Measurements from ENCODE around the gene RNF2. TPM values are rescaled to one million over a fixed set of nuclear protein-coding genes. Genes with fewer than 3 reads are reported as not detected.

RNF2 gene
- polyA plus RNA-seq, 1 donor (not counting 4 experiments of a cell fraction or from before 2014, with no cell fraction given) = 29.2 TPM

DNA sequence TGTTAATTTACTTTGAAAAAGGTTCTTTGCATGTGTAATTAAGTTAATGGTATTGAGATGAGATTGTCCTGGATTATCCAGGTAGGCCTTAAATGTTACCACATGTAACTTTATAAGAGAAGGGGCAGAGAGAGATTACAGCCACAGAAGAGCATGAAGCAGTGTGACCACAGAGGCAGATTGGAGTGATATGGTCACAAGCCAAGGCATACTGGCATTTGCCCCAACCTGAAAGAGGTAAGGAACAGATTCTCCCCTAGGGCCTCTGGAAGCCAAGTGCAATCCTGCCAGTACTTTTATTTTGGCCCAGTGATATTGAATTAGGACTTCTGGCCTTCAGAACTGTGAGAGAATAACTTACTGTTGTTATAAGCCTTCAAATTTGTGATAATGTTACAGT lies 23.0 kb downstream of the RNF2 start:
- FAIRE-seq (peak; percentile 49), DNase-seq (ENCODE audit: low read depth, low spot score) (no peak)
- Histone ChIP-seq H3K4me2 (ENCODE audit: control insufficient read depth, extremely low read depth, insufficient read depth, low read depth, low read length) (peak overlapping the region; percentile 39), H3K79me2 (ENCODE audit: control insufficient read depth, insufficient read depth, low read length) (peaks cover 28% of the 10 kb centered on the region), H3K4me3 (ENCODE audit: control insufficient read depth in 2 of 3, extremely low read depth in 1 of 3, insufficient read depth in 2 of 3, low read depth in 1 of 3, low read length in 3 of 3) (no peak overlapping the region), H3K36me3 (ENCODE audit: control insufficient read depth in 2 of 2, extremely low read depth in 1 of 2, insufficient read depth in 2 of 2, low read length in 2 of 2) (no peaks in the 10 kb centered on the region), H3K9me1 (ENCODE audit: control insufficient read depth, extremely low read depth, insufficient read depth, low read length) (no peaks in the 10 kb centered on the region), H3K9ac (ENCODE audit: control insufficient read depth, extremely low read depth, insufficient read depth, low read length) (no peak overlapping the region), H3K9me3 (ENCODE audit: control insufficient read depth, low read depth, low read length) (no peaks in the 10 kb centered on the region), H4K20me1 (ENCODE audit: control insufficient read depth, extremely low read depth, insufficient read depth, low read length) (no peaks in the 10 kb centered on the region), H3K27ac (ENCODE audit: control insufficient read depth, insufficient read depth, low read length) (no peak overlapping the region), H2AFZ (ENCODE audit: control insufficient read depth, low read length) (no peak overlapping the region), H3K4me1 (ENCODE audit: control insufficient read depth, extremely low read depth, insufficient read depth, low read length) (peaks cover 8% of the 10 kb centered on the region), H3K27me3 (ENCODE audit: control insufficient read depth, extremely low read depth, insufficient read depth, low read length) (no peaks in the 10 kb centered on the region)
- dilution Hi-C loops (cut with MboI; ENCODE audit: extremely low pct_ligation_motif_present, low sequenced_read_pairs) = no loop called here
- TF ChIP-seq EZH2 (IDR thresholded peaks at IDR 0.05; ENCODE audit: low read length) = no peak

DNA sequence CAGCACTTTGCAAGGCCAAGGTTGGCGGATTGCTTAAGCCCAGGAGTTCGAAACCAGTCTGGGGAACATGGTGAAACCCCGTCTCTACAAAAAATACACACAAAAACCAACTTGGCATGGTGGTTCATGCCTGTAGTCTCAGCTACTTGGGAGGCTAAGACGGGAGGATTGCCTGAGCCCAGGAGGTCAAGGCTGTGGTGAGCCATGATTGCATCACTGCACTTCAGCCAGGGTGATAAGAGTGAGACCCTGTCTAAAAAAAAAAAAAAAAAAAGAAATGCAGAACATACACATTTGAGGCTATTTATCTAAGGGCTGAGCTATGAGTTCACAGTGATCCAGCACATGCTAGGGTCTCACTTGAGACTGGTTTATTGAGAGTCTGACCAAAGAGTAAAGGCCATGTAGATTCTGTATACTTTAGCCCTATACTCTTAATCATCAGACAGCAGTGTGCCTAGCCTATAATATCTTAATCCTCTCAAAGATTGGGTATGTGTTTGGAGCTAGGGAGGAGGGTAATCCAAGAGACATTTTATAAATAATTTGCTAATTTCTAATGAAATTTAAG lies 23.9 kb downstream of the RNF2 start:
- dilution Hi-C loops (cut with MboI; ENCODE audit: extremely low pct_ligation_motif_present, low sequenced_read_pairs) = no loop called here
- H3K4me3 ChIP-seq (ENCODE audit: control insufficient read depth in 2 of 3, extremely low read depth in 1 of 3, insufficient read depth in 2 of 3, low read depth in 1 of 3, low read length in 3 of 3) = no peak overlapping the region
- no peak for FAIRE-seq

More for the DNA sequence above, 23.9 kb downstream of the RNF2 start:
- H2AFZ ChIP-seq (ENCODE audit: control insufficient read depth, low read length) = no peak overlapping the region
- no peaks in the 10 kb centered on the region for H3K36me3 ChIP-seq (ENCODE audit: control insufficient read depth in 2 of 2, extremely low read depth in 1 of 2, insufficient read depth in 2 of 2, low read length in 2 of 2)
- no peak overlapping the region for H3K4me2 ChIP-seq (ENCODE audit: control insufficient read depth, extremely low read depth, insufficient read depth, low read depth, low read length)
- H4K20me1 ChIP-seq (ENCODE audit: control insufficient read depth, extremely low read depth, insufficient read depth, low read length) = no peaks in the 10 kb centered on the region
- H3K27ac ChIP-seq (ENCODE audit: control insufficient read depth, insufficient read depth, low read length) = no peak overlapping the region
- peaks cover 27% of the 10 kb centered on the region for H3K79me2 ChIP-seq (ENCODE audit: control insufficient read depth, insufficient read depth, low read length)
- DNase-seq (ENCODE audit: low read depth, low spot score) = no peak
- no peaks in the 10 kb centered on the region for H3K27me3 ChIP-seq (ENCODE audit: control insufficient read depth, extremely low read depth, insufficient read depth, low read length)
- no peaks in the 10 kb centered on the region for H3K9me1 ChIP-seq (ENCODE audit: control insufficient read depth, extremely low read depth, insufficient read depth, low read length)
- no peak for TF ChIP-seq EZH2 (IDR thresholded peaks at IDR 0.05; ENCODE audit: low read length)
- TF ChIP-seq, protein P1, sequence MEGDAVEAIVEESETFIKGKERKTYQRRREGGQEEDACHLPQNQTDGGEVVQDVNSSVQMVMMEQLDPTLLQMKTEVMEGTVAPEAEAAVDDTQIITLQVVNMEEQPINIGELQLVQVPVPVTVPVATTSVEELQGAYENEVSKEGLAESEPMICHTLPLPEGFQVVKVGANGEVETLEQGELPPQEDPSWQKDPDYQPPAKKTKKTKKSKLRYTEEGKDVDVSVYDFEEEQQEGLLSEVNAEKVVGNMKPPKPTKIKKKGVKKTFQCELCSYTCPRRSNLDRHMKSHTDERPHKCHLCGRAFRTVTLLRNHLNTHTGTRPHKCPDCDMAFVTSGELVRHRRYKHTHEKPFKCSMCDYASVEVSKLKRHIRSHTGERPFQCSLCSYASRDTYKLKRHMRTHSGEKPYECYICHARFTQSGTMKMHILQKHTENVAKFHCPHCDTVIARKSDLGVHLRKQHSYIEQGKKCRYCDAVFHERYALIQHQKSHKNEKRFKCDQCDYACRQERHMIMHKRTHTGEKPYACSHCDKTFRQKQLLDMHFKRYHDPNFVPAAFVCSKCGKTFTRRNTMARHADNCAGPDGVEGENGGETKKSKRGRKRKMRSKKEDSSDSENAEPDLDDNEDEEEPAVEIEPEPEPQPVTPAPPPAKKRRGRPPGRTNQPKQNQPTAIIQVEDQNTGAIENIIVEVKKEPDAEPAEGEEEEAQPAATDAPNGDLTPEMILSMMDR (optimal IDR thresholded peaks at IDR 0.05 in 1 of 3, IDR thresholded peaks at IDR 0.05 in 1 of 3, conservative IDR thresholded peaks at IDR 0.05 in 1 of 3; ENCODE audit: extremely low read depth in 1 of 3, insufficient read depth in 2 of 3, low read length in 3 of 3) = no peak
- peaks cover 8% of the 10 kb centered on the region for H3K4me1 ChIP-seq (ENCODE audit: control insufficient read depth, extremely low read depth, insufficient read depth, low read length)
- H3K9me3 ChIP-seq (ENCODE audit: control insufficient read depth, low read depth, low read length) = no peaks in the 10 kb centered on the region
- H3K9ac ChIP-seq (ENCODE audit: control insufficient read depth, extremely low read depth, insufficient read depth, low read length) = no peak overlapping the region

Data from keratinocyte (primary cell).